C4-2B (cell line): ENCODE data around the gene ZNF705A.
"Not testable (repeated sequence)": the region's sequence is repeated elsewhere in the genome, so short reads cannot be mapped to it uniquely, and the experiment has no call there.

Experiments used
- H3K27ac ChIP-seq: fragments of 450-650 bp; 2 replicates; pipeline ENCODE4 v1.5.1; 2017

ZNF705A gene

DNA sequence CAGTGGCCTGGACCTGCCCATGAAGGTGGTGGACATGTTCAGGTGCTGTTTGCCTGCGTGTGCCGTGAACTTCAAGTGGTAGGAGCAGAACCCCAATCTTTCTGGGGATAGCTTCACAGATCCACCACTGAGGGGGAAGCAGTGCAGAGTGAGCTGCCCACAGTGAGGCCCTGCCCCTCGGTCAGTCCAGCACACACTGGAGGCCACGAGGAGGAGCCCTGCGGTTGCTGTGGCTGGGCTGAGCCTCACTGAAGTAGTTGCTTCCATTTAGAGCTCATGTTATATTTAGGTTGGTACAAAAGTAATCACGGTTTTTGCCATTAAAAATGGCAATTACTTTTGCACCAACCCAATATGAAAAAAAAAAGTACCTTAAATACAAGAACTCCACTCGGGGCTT is 72.7 kb downstream of the ZNF705A start:
- not testable (repeated sequence) for H3K27ac ChIP-seq
